K562 (cell line): ENCODE results near the gene FAM83F. TPM values are rescaled to one million over a fixed set of nuclear protein-coding genes. Genes with fewer than 3 reads are reported as not detected.

Experiments
- CBX8 ChIP-seq: fragments of 200-600 bp; sonication (generic); IDR thresholded peaks from 2 replicates; pipeline ENCODE4 v1.6.1; 2012; ENCODE audit warnings: borderline replicate concordance, mixed run types, low read depth, mild to moderate bottlenecking, moderate library complexity, mixed read lengths, low read length, control low read depth, inconsistent platforms; ENCODE audit not compliant: poor library complexity, severe bottlenecking; ENCODE audit errors: extremely low read depth
- ETS1 ChIP-seq: conservative IDR thresholded peaks from 2 replicates; pipeline ENCODE4 v1.6.1; 2011; ENCODE audit warnings: low read depth, mild to moderate bottlenecking, low read length; ENCODE audit not compliant: control insufficient read depth
- KLF16 ChIP-seq: IDR thresholded peaks from 2 replicates; pipeline ENCODE4 v1.6.1; 2016; ENCODE audit warnings: antibody characterized with exemption
- RBM39 ChIP-seq: fragments of 200-400 bp; formaldehyde crosslinking; optimal IDR thresholded peaks from 2 replicates; pipeline ENCODE3; 2018; ENCODE audit warnings: low read depth, low read length
- SMAD4 ChIP-seq: fragments of 250-450 bp; sonication (Bioruptor Pico); conservative IDR thresholded peaks from 2 replicates; pipeline ENCODE4 v1.8.0; 2021; ENCODE audit warnings: inconsistent platforms, mild to moderate bottlenecking, moderate library complexity
- ZNF318 ChIP-seq, 2 experiments: fragments of 450-650 bp; IDR thresholded peaks; 2 replicates each; pipeline ENCODE4 v1.6.1; 2016; ENCODE audit warnings: mild to moderate bottlenecking in 2 of 2, borderline replicate concordance in 1 of 2, low read depth in 1 of 2, moderate library complexity in 1 of 2
- polyA plus RNA-seq, 8 experiments: library from polyadenylated mRNA; depleted of rRNA in 4 of 8; stranded (reverse) in 5 of 8; unstranded in 3 of 8; fragments of >200 nt; fragmentation: Nextera tagmentation in 2 of 8; fragmentation: Illumina TruSeq in 1 of 8; extraction: Ambion mirVana in 2 of 8; extraction: Trizol in 1 of 8; gene quantifications; 2 replicates each; pipeline versions ENCODE4 v1.2.1 to v1.2.3, GENCODE V29; 2011 to 2014; ENCODE audit warnings: inconsistent platforms in 1 of 8, missing spikeins in 1 of 8
- total RNA-seq, 7 experiments: library from RNA; depleted of rRNA in 6 of 7; stranded (reverse); fragments of >200 nt in 6 of 7; fragmentation: Illumina TruSeq in 2 of 7; extraction: Trizol in 2 of 7; gene quantifications; 2 replicates each; pipeline versions ENCODE4 v1.2.1 to v1.2.3, GENCODE V29; 2011 to 2021; ENCODE audit warnings: low replicate concordance in 1 of 7

Gene FAM83F
- total and polyA plus RNA-seq, 9 of the 15 experiments (the other 6 are each of a cell fraction or from before 2014, with no cell fraction given) = under 0.01 to 0.13 (median 0.04) TPM; not detected in 1

- TF ChIP-seq ZNF318 (IDR thresholded peaks at IDR 0.05; ENCODE audit: borderline replicate concordance in 1 of 2, low read depth in 1 of 2) = no peak
- no peak for TF ChIP-seq SMAD4 (CRISPR knock-in tag)
- no peak for TF ChIP-seq CBX8
- TF ChIP-seq KLF16 = no peak
- TF ChIP-seq ETS1 = no peak
- no peak for TF ChIP-seq RBM39
- TF ChIP-seq, all 486 proteins: peak for 0
These were observed 89.0 kb downstream of the FAM83F start (continued) for GRCh38 chr22:40083794-40084193.
